Forelimb muscle (tissue), 1 donor: ENCODE results near the gene SND1. TPM values are rescaled to one million over a fixed set of nuclear protein-coding genes. Genes with fewer than 3 reads are reported as not detected.

Source experiments
- DNase-seq: peaks from one replicate; pipeline ENCODE4 v3.0.0-alpha.2; 2013; ENCODE audit warnings: low read depth
- polyA plus RNA-seq: library from polyadenylated mRNA; unstranded; fragments of 120-200 nt; gene quantifications from one replicate; pipeline ENCODE4 v1.2.1, GENCODE V29; 2013; ENCODE audit not compliant: insufficient read length

The SND1 gene
- polyA plus RNA-seq, 1 donor: 95.0 TPM

DNA sequence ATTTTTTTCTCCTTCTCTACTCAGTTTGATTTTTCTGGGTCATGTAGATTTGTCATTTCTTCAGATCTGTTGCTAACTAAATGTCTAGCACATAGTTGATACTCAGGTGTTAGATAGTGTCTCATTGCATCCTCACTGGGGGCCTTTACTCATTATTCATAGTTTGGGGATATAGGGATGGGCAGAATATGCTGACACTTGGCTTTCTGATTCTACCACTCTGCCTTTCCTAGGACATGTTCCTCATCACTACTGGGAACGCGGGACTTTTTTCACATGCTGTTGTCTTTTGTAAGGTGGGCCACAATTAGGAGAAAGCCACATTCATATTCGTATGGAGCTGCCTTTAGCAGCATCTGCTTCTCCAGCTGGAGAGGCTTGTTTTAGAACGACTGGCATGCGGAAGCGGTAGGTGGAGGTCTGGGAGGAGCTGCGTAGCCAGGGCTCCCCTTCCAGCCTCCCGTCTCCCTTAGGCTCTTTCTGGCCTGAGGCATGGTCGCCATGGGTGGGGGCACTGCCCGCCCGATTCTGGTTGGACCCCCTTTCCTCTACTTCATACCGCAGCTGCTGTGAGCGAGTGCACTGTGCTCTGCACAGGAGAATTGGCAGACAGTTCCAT, 78.8 kb downstream of the SND1 start:
- DNase-seq: no peak

DNA sequence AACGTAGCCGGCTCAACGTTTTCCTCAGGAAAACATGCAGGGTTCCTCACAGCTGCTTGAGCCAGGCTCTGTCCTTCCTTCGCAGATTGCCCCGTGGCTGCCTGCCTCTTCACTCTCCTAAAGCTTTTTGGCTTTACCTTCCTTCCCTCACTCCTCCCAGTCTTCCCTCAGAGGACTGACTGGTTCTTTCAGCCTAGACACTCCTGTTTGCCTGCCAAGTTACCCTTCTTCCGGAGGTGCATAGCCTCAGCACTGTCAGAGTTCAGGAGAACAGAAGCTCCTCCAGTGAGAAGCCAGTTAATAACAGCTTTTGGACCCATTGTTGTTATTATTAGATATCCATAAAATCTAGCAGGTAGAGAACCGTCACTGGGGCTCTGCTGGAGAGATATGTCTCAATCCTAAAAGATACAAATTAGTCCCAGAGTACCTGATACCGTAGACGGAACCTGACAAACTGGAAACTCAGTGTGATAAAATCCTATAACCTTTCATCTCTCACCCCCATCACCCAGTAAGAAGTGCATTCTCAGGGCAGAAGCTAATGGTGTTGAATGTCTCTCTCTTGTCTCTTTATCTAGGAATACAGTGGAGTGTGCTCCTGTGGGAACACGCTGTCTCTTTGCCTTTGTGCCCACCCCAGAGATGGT, 79.6 kb downstream of the SND1 start:
- no peak for DNase-seq

DNA sequence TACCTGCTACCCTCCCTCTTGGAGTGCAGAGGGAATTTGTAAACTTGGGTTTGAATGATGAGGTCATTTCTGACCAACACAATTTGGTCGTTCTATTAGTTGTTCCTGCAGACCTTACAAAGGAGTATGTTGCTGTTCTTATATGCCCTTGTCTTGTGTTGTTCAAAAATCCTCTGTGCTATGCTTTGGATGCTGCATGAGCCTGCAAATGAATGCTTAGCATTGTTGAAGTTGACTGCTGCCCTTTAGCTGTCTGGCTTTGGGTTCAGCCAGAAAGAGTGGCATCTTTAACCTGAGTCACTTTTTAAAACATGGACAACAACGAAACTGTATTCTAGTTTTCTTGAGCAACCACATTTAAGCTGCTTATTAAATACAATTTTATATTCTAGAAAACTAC, 80.3 kb downstream of the SND1 start:
- DNase-seq: no peak

DNA sequence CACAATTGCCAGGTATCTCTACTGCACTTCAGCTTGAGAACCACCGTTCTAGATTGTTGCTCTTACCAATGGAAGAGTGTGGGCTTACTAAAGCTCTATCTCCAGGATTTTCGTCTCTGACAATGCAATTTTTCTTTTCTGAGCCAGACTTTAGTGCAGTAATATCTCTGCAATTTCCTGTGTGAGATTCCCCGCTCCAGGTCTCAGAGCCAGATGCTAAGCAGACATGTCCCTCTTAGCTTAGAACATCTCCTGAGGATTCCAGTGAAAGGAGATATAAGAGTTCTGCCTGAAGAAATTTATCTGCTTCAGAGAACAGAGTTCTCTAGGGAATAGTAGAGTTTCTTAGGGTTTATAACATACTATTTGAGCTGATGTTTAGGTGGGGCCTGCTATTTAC, 82.0 kb downstream of the SND1 start:
- no peak for DNase-seq

DNA sequence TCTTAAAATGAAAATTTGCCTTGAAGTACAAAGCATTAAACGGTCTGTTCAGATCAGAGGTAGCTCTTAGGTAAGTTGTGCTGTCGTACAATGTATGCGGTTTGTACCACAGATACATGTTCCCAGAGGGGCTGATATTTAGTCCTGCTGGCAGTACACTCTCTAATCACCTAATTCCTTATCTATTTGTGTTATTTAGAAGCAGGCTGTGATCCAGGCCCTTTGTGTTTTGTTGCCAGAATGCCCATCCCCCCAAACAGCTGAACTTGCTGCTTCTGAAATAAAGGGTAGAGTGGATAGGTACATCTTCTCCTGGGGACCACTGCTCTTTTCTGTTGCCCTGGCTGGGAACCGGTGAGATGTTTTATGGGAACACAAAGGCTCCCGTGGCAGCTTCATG, 84.5 kb downstream of the SND1 start:
- DNase-seq: no peak

DNA sequence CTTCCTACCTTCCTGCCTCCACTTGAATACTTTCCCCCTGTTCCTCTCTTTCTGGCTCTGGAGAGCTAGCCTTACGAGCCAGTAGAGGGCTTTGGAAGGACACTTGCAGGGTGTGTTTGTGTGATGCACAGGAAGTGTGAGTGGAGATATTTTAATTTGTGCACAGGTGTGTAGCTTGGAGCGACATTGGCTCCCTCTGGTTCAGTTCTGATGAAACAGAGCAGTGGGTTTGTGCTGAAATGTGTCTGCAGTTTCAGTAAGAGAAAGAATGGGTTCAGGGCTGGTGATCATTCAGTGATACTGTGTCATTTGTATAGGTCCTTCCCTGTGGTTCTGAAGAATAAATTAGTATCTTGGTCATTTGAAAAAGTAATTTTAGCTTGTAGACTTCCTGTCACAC, 86.9 kb downstream of the SND1 start:
- DNase-seq: no peak

DNA sequence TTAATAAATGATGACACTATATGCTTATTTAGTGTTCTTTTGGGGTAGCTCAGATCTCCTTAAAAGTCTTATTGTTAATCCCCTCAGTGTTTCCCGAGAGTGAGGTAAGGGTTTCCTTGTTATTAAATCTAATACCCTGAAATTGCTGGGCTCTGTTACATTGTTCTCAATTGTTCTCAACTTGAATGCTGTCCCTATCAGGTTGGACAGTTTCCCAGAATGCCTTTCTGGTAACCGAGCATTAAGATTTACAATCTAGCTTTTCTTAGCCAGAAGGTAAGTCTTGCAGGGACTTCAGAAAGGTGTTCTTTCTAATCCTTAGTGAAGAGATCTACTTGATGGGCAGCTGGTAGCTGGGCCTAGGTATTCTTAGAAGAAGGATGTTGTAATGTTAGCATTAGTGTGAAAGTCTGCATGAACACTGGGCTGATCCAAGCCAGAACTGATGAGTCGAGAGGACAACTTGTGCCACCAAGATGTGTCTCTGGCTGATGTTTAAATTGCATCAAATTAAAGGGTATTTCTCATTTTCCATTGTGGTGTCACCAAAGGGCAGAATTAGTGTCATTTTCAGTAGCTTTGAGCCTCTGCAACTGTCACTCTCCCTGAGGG, 89.9 kb downstream of the SND1 start:
- DNase-seq: no peak

DNA sequence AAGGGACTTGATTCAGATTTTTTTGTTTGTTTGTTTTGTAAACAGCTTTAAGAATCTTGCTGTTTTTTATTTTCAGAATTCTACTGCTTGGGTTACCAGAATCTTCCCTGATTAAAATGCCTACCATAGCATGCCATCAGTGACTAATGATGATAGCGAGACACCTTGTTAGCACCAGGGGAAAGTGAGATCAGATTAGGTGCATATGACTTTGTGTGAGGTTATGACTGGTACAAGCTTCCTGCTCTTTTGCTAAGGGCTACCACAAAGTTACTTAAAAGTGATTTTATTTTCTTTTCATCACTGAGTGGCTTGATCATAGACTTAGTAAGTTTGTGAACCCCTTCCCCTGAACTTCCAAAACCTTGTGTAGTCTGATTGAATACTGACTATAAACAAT, 93.5 kb downstream of the SND1 start:
- no peak for DNase-seq

DNA sequence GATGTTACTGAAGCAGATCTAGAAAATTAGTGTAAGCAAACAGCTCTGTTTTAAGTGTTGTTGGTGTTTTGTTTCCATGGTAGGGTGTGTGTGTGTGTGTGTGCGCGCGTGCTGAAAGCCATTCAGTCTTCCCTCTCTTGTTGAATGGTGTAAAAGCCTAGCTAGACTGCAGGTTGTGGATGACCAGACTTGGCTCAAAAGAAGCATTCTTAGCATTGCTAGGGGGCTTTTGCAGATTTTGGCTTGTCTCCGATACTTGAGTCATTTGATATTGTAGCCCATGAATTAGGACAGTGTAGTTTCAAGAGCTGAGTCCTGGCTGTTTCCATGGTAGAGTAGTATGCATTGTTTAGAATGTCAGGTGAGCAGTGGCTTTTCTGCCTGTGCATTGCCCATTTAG, 99.1 kb downstream of the SND1 start:
- DNase-seq: no peak

DNA sequence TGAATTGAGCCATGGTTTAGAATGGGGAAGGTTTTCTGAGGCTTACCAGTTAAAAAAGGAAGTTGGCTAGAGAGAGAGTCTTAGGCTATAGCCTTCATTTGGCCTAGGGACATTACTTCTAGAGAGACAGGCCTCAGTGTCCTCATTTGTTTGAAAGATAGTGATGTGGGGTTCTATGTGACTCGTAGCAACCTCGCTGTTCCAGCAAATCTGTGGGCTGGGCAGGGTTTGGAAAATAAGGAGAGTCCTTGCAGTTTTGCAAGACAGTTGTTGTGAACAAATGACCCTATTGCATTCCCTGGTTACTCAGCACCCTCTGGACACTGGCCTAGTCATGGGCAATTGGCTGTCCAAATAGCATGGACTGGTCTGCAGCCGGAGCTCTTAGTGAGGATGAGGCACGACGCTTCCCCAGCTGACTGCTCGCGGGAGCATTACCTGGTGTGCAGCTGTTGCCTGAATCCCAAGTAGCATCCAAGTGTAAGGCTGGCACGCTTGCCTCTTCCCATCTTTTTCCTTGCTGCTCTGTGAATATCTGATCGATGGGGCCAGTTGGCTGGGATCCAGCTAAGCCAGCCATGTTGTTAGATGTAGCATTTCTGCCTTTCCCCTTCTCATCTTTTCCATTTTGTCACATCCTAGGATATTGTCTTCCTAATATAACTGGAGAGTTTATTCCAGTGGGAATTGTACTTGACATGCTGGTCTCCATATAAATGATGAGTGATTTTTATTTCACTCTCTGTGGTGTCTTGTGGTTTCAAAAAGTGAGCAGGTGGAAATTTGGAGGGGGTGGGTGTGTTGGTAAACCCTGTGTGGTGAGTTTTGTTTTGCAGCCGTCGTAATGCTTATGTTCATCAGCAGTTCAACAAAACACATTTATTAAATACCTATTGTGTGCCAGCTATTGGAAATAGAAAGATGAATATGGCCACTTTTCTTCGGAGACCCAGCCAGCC, 99.8 kb downstream of the SND1 start:
- no peak for DNase-seq

DNA sequence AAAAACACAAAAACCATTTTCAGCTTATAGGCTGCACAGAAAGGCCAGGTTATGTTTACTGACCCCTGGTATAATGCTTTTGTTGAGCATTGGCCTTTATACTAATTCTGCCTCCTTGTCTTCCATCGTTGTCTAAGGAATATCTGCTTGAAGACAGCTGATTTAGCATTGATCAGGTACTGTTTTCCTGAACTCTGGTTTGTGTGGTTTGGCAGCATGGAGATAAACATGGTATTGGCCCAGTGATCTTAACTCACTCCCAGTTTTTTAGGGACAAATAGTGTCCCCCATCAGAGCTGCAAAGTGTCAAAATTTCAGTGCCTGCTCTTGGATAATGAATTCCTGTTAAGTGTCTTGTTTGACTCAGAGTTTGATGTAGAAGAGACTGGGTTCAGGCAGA, 100.8 kb downstream of the SND1 start:
- no peak for DNase-seq

DNA sequence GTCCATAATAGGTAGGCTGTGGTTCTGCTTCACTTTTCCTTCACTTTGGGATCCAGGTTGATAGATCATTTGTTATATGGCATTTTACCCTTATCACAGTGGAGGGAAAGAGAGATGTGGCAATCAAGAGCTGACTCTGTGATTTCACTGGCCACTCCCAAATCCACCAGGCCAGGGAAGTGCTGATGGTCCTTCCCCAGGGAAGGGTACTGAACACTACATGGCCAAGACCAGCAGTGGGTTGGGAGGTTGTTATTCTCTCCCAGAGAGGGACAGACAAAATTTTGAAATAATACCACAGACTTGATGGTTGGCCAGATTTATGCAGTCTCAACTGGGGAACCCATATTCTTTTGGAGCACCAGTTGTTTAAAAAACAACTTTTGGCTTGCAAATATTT, 102.5 kb downstream of the SND1 start:
- DNase-seq: no peak

DNA sequence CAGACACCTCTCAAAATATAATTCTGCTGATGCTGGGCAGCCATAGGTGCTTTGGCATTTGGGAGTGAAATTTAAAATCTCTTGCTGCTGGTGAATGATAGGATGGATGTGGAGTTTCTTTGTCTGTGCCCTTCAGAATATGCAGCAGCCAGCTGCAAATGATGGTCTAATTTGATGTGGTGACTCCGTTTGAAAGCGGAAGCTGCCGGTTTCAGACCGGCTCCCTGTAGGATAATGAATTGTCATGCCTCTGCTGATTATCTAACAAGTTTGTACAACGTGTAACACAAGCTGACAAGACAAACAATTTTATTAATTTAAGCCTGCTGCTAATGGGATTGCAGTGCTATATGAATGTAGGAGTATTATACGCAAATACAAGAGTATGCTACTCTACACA, 103.5 kb downstream of the SND1 start:
- DNase-seq: no peak

DNA sequence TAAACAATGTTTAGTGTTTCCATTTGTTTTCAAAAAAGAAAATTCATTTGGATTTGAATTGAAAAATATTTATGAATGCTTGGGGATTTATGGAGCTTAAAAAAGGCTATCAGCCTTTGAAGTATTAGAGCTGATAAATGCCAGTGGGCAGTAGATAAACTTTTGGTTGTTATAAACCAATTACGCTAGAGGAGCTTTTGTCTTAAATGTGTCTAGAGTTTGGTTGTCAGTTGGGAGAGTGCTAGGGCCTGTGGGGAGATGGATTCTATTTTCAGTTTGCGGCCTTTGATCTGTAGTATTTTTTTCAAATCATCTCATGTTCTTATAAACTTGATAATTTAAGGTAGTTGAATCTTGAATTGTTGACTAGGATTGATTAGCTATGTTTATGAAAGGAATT, 104.0 kb downstream of the SND1 start:
- DNase-seq: no peak

DNA sequence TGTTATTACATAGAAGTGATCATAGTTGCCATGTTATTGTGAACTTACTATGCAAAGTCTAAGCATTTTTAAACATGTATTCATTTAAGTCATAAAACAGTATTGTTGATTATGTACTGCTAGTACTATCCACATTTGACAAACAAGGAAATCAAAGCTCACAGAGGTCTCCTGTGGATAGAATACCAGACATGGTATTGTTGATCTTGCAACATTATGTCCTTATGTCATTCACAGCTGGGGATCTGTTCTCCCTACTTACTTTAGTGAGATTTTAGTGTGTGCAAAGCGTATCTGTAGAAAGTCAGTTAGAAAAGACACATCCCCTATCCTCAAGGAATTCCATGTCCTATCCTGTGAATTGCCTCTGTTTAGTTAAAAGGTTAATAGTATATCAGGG, 106.1 kb downstream of the SND1 start:
- DNase-seq: no peak

DNA sequence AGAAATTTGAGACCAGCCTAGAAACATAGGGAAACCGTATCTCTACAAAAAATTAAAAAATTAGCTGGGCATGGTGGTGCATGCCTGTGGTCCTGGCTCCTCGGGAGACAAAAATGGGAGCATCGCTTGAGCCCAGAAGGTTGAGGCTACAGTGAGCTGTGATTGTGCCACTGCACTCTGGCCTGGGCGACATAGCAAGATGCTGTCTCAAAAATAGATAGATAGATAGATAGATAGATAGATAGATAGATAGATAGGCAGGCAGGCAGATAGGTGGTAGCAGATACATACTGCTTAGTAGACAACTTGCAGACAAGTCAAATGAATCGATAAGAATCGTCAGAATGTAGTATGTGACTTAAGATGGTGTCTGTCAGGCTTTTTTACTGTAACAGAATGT, 106.9 kb downstream of the SND1 start:
- DNase-seq: no peak

DNA sequence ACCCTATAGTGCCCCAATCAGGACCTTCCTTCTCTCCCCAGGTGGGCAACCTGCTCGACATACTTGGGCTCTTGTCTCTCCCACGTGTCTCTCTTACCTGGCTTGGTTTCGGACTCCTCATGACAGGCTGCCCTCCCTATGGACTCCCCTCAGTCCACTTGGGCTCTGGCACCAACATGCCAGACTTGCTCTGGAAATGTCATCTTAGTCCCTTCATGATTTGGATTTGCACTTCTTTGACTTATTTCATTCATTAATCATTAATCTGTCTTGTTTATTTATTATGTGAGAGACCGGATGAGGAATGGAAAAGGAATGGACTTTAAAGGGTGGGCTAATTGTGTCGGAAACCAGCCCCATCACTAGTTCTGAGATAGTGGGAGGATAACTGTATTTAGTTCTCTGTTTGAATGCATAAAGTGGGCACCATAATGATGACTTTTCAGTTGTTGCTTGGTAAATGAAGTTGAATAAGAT, 108.0 kb downstream of the SND1 start:
- DNase-seq: no peak

DNA sequence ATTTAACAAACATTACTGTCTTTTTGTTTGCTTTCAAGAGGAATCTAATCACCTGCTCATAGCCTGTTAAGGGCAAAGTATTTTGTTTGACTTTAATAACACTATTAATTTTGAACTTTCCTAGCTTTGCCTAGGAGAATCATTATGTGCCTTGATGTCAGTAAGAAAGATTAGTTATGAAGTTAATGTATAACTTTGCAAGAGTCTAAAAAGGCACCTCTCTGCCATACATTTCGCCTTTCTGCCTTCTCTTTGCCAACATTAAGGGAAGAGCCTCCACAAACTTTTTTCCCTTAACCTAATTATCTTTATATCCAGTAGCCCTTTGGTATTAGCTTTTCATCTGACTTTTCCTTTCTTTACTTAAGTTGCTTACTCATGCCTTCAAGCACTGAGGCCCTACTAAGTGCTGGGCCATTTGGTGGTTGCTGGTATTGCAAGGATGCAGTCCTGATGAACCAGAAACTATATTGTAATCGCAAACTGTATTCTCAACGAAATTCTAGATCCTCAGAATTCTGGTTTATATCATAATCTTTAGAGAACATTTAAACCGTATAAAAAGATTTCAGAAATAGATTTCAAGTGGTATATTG, 108.5 kb downstream of the SND1 start:
- DNase-seq: no peak

DNA sequence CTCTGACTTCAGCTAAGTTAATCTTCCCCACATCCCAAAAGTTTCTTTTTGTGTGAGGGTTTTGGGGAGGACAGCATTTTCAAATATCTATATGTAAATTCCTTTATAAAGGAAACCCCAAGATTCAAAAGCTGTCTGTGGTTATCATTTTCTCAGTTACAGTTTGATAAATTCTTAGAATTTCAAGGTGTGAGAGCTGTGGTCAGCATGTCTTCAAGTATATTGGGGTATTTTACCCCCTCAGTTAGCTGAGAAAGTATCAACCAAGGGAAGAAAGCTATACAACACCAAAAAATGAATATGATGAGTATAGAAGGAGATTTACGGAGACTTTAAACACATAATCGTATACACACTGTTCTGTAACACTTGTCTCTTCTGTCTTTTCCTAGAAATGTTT, 109.2 kb downstream of the SND1 start:
- DNase-seq: no peak

DNA sequence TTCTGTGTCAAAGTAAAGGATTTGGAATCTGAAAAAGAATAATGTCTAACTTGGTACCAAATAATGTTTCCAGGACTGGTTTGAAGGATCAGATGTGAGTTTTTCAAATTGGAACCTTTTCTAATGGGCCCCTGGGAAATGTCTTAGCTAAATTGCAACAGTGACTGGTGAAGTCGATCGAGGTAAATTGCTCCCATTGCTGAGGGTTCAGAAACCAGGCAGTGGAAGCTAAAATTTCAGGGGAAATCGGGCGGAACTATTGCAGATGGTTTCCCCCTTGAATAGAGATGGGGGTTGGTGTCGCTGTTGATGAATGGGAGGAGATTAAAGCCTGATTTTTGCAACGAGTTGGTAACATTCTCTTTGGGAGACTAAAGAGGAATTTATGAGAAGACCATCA, 112.7 kb downstream of the SND1 start:
- DNase-seq: no peak

DNA sequence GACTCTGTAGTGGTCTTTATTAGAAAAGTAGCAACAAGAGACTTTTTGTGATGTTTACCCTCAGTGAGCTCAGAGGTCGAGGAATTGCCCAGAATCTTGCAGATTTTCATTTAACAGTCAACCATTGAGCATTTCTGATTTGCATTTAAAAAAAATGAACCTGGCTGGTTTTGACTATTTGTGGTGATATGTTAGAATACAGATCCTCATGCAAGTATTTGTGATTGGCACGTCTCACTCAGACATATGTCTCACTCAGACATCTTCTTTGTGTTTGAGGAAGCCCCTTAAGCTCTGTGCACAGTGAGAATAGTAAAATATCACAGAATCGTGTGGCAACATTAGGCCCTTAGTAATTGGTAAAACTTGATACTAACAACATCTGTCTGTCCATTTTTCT, 113.2 kb downstream of the SND1 start:
- DNase-seq: no peak
